ENCODE data around the gene CTSG.

The CTSG gene

DNA sequence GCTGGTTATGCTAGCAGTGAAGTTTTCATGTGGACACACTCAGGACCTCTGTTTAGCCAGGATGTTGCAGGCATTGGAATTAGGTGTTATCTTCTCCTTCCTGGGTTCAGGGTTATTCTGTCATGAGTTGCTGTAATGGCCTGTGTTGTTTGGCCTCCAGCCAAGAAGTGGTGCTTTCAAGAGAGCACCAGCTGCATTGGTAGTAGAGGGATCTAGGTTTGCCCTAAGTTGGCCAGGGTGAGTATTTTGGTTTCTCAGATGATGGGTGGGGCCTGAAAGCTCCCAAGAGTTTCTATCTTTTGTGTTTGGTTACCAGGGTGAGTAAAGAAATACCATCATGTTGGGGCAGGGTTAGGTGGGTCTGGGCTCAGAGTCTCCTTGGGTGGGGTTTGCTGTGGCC is 36.1 kb upstream of the CTSG start:
- no peaks in the 10 kb centered on the region for H3K79me2 ChIP-seq (ENCODE audit: insufficient read depth, low read length)

GRCh38 chr14:24609655-24610344 is 33.8 kb upstream of the CTSG start, which contains the start of gene GZMH:
TSS of gene GZMH (minus strand) at chr14:24609685. CDS start at chr14:24609613, 72 bp downstream.
- H3K9me2 ChIP-seq (ENCODE audit: low read depth, low read length), result no peaks in the 10 kb centered on the region
- H3F3A ChIP-seq (ENCODE audit: insufficient read depth, low read length), result no peaks in the 10 kb centered on the region
- H3K4me3 ChIP-seq (ENCODE audit: low read depth, low read length, poor library complexity, severe bottlenecking), result no peak within 1 kb of the TSS
- no peaks in the 10 kb centered on the region for H3K36me3 ChIP-seq (ENCODE audit: insufficient read depth, low read length)
- H3K27ac ChIP-seq (ENCODE audit: low read depth, low read length, poor library complexity, severe bottlenecking), result no peak within 1 kb of the TSS
- H3K27me3 ChIP-seq (ENCODE audit: insufficient read depth, low read length), result no peaks in the 10 kb centered on the region
- no peak within 1 kb of the TSS for H3K4me2 ChIP-seq (ENCODE audit: low read length)
- no peak within 1 kb of the TSS for H2AFZ ChIP-seq (ENCODE audit: low read length)
- no peaks in the 10 kb centered on the region for H4K20me1 ChIP-seq (ENCODE audit: insufficient read depth, low read length)
- no peaks in the 10 kb centered on the region for H3K9me3 ChIP-seq (ENCODE audit: low read length)
- no peak within 1 kb of the TSS for H3K9ac ChIP-seq (ENCODE audit: low read length)
- TF ChIP-seq, protein P1, sequence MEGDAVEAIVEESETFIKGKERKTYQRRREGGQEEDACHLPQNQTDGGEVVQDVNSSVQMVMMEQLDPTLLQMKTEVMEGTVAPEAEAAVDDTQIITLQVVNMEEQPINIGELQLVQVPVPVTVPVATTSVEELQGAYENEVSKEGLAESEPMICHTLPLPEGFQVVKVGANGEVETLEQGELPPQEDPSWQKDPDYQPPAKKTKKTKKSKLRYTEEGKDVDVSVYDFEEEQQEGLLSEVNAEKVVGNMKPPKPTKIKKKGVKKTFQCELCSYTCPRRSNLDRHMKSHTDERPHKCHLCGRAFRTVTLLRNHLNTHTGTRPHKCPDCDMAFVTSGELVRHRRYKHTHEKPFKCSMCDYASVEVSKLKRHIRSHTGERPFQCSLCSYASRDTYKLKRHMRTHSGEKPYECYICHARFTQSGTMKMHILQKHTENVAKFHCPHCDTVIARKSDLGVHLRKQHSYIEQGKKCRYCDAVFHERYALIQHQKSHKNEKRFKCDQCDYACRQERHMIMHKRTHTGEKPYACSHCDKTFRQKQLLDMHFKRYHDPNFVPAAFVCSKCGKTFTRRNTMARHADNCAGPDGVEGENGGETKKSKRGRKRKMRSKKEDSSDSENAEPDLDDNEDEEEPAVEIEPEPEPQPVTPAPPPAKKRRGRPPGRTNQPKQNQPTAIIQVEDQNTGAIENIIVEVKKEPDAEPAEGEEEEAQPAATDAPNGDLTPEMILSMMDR (IDR thresholded peaks at IDR 0.05; ENCODE audit: low read length), result no peak
- TF ChIP-seq EZH2 (IDR thresholded peaks at IDR 0.05; ENCODE audit: borderline replicate concordance, low read length), result no peak
- H3K4me1 ChIP-seq (ENCODE audit: insufficient read depth, low read length, severe bottlenecking), result no peaks in the 10 kb centered on the region
- no peaks in the 10 kb centered on the region for H3K79me2 ChIP-seq (ENCODE audit: insufficient read depth, low read length)

More for the DNA sequence above, 36.1 kb upstream of the CTSG start:
- H3K9me2 ChIP-seq (ENCODE audit: low read depth, low read length), result no peaks in the 10 kb centered on the region
- no peaks in the 10 kb centered on the region for H3K27me3 ChIP-seq (ENCODE audit: insufficient read depth, low read length)
- no peaks in the 10 kb centered on the region for H4K20me1 ChIP-seq (ENCODE audit: insufficient read depth, low read length)
- H3F3A ChIP-seq (ENCODE audit: insufficient read depth, low read length), result no peaks in the 10 kb centered on the region
- H3K4me2 ChIP-seq (ENCODE audit: low read length), result no peak overlapping the region
- H3K9ac ChIP-seq (ENCODE audit: low read length), result no peak overlapping the region
- H3K4me3 ChIP-seq (ENCODE audit: low read depth, low read length, poor library complexity, severe bottlenecking), result no peak overlapping the region
- H3K9me3 ChIP-seq (ENCODE audit: low read length), result no peaks in the 10 kb centered on the region
- no peak overlapping the region for H3K27ac ChIP-seq (ENCODE audit: low read depth, low read length, poor library complexity, severe bottlenecking)
- H2AFZ ChIP-seq (ENCODE audit: low read length), result no peak overlapping the region
- H3K4me1 ChIP-seq (ENCODE audit: insufficient read depth, low read length, severe bottlenecking), result no peaks in the 10 kb centered on the region
- no peaks in the 10 kb centered on the region for H3K36me3 ChIP-seq (ENCODE audit: insufficient read depth, low read length)
- TF ChIP-seq EZH2 (IDR thresholded peaks at IDR 0.05; ENCODE audit: borderline replicate concordance, low read length), result no peak
- TF ChIP-seq, protein P1 (IDR thresholded peaks at IDR 0.05; ENCODE audit: low read length), result no peak

DNA sequence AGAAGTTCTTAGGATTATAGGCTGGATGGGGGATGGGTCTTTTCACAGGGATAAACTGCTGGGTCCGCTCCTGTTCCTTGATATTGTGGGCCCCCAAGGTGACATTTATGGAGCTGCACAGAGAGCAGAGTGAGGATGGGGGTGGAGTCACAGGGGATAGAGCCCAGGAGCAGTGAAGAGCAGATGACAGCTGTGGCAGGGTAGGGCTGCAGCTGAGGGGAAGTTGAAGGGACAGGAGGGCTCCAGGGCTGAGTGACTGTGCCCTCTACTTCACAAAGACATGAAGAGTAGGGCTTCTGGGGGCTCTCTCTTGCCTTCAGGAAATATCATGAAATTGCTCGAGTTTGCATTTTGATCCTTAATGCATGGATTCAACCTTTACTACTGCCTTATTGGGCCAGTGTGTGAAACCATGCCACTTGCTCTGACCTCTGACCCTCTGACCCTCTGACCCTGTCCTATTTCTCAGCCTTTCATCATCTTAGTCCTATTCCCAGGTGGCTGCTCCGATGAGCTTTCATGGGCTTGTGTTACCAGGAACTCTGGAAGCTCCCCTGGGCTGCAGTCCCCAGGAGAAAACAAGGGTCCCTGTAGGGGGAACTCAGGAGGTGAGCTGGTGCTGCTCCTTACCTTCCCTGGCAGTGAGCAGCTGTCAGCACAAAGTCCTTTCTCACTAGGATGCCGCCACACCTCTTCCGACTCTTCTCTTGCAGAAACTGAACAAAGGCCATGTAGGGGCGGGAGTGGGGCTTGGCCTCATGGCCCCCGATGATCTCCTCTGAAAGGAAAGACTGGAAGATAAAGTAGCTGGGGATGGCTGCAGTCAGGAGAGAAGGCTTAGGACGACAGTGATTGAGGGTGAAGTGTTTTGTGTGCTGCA is 31.8 kb upstream of the CTSG start:
- Histone ChIP-seq H3K79me2 (ENCODE audit: insufficient read depth, low read length) (no peaks in the 10 kb centered on the region), H3F3A (ENCODE audit: insufficient read depth, low read length) (no peaks in the 10 kb centered on the region), H3K4me1 (ENCODE audit: insufficient read depth, low read length, severe bottlenecking) (no peaks in the 10 kb centered on the region), H3K4me2 (ENCODE audit: low read length) (no peak overlapping the region), H3K9me3 (ENCODE audit: low read length) (no peaks in the 10 kb centered on the region), H2AFZ (ENCODE audit: low read length) (no peak overlapping the region), H3K4me3 (ENCODE audit: low read depth, low read length, poor library complexity, severe bottlenecking) (no peak overlapping the region), H4K20me1 (ENCODE audit: insufficient read depth, low read length) (no peaks in the 10 kb centered on the region), H3K36me3 (ENCODE audit: insufficient read depth, low read length) (no peaks in the 10 kb centered on the region), H3K27ac (ENCODE audit: low read depth, low read length, poor library complexity, severe bottlenecking) (no peak overlapping the region), H3K9ac (ENCODE audit: low read length) (no peak overlapping the region), H3K9me2 (ENCODE audit: low read depth, low read length) (no peaks in the 10 kb centered on the region), H3K27me3 (ENCODE audit: insufficient read depth, low read length) (no peaks in the 10 kb centered on the region)
- no peak for TF ChIP-seq EZH2 (IDR thresholded peaks at IDR 0.05; ENCODE audit: borderline replicate concordance, low read length)
- TF ChIP-seq, protein P1 (IDR thresholded peaks at IDR 0.05; ENCODE audit: low read length), result no peak

Data from OCI-LY1 (cell line).